Measurements from ENCODE around the gene THOP1. TPM values are rescaled to one million over a fixed set of nuclear protein-coding genes. Genes with fewer than 3 reads are reported as not detected.

THOP1 gene
- total and polyA plus RNA-seq, 4 donors = 23.8 to 71.9 (median 64.6) TPM

DNA sequence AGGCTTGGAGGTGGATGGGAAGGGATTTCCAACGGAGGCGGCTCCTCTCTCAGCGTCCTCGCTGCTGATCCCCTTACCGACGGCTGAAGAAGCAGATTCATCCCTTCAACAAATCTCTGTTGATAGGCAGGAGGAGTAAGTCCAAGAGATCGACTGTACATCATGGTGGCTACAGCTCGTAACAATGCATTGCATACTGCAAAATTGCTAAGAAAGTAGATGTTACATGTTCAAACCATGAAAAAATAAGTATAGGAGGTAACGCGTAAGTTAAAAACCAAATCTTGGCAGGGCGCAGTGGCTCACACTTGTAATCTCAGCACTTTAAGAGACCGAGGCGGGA is 45.0 kb upstream of the THOP1 start:
- TF ChIP-seq, protein P1, sequence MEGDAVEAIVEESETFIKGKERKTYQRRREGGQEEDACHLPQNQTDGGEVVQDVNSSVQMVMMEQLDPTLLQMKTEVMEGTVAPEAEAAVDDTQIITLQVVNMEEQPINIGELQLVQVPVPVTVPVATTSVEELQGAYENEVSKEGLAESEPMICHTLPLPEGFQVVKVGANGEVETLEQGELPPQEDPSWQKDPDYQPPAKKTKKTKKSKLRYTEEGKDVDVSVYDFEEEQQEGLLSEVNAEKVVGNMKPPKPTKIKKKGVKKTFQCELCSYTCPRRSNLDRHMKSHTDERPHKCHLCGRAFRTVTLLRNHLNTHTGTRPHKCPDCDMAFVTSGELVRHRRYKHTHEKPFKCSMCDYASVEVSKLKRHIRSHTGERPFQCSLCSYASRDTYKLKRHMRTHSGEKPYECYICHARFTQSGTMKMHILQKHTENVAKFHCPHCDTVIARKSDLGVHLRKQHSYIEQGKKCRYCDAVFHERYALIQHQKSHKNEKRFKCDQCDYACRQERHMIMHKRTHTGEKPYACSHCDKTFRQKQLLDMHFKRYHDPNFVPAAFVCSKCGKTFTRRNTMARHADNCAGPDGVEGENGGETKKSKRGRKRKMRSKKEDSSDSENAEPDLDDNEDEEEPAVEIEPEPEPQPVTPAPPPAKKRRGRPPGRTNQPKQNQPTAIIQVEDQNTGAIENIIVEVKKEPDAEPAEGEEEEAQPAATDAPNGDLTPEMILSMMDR (IDR thresholded peaks at IDR 0.05; ENCODE audit: control extremely low read depth, extremely low read depth) = no peak
- Histone ChIP-seq H3K36me3 (ENCODE audit: control insufficient read depth in 4 of 4, insufficient read depth in 4 of 4, low read length in 4 of 4) (peaks cover 0 to 12% (median 8%) of the 10 kb centered on the region in 4 donors), H3K4me3 (no peak overlapping the region), H3K27ac (ENCODE audit: low read depth in 1 of 2, low read length in 1 of 2) (no peak overlapping the region), H3K9me3 (ENCODE audit: control insufficient read depth in 4 of 4, insufficient read depth in 3 of 4, low read length in 3 of 4) (peaks cover 0 to 4% (median 1%) of the 10 kb centered on the region in 4 donors), H3K27me3 (ENCODE audit: control insufficient read depth in 3 of 3, insufficient read depth in 3 of 3, low read length in 2 of 3) (no peaks in the 10 kb centered on the region), H3K4me1 (ENCODE audit: control insufficient read depth in 5 of 5, insufficient read depth in 5 of 5, low read length in 5 of 5) (peaks cover 0 to 6% (median 3%) of the 10 kb centered on the region in 5 donors), H3K9ac (ENCODE audit: insufficient read depth in 1 of 2, low read length in 2 of 2) (no peak overlapping the region)
- 44 to 46% methylated on average over 13 of the region's 13 CpGs for WGBS, 2 donors
- no peak for DNase-seq
- no peak for ATAC-seq (ENCODE audit: insufficient read depth, low FRiP score)

DNA sequence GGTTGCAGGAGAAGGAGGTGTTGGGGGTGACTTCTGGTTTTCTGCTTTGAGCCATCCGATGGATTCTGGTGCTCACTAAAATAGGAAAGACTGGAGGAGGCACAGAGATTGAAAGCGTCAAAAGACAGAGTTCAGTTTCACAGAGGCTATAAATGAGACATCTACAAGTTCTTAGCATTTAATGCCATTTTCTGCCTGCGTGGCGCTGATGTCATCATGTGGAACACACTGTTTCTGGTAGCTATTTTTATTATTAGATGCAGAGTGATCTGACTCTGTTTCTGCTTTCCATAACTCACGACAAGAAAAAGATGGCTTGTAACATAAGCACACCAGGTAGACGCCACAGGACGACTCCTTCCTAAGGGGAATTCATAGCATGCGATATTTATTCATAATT is 42.2 kb upstream of the THOP1 start:
- Histone ChIP-seq H3K4me3 (no peak overlapping the region), H3K36me3 (ENCODE audit: control insufficient read depth in 4 of 4, insufficient read depth in 4 of 4, low read length in 4 of 4) (no peaks in the 10 kb centered on the region), H3K27me3 (ENCODE audit: control insufficient read depth in 3 of 3, insufficient read depth in 3 of 3, low read length in 2 of 3) (no peaks in the 10 kb centered on the region), H3K4me1 (ENCODE audit: control insufficient read depth in 5 of 5, insufficient read depth in 5 of 5, low read length in 5 of 5) (peaks cover 0 to 6% (median 3%) of the 10 kb centered on the region in 5 donors), H3K27ac (ENCODE audit: low read depth in 1 of 2, low read length in 1 of 2) (no peak overlapping the region), H3K9ac (ENCODE audit: insufficient read depth in 1 of 2, low read length in 2 of 2) (no peak overlapping the region), H3K9me3 (ENCODE audit: control insufficient read depth in 4 of 4, insufficient read depth in 3 of 4, low read length in 3 of 4) (no peaks in the 10 kb centered on the region)
- TF ChIP-seq, protein P1 (IDR thresholded peaks at IDR 0.05; ENCODE audit: control extremely low read depth, extremely low read depth) = no peak
- DNase-seq (no peak), ATAC-seq (ENCODE audit: insufficient read depth, low FRiP score) (no peak)
- WGBS, 2 donors = 77 to 78% methylated on average over 8 of the region's 8 CpGs

DNA sequence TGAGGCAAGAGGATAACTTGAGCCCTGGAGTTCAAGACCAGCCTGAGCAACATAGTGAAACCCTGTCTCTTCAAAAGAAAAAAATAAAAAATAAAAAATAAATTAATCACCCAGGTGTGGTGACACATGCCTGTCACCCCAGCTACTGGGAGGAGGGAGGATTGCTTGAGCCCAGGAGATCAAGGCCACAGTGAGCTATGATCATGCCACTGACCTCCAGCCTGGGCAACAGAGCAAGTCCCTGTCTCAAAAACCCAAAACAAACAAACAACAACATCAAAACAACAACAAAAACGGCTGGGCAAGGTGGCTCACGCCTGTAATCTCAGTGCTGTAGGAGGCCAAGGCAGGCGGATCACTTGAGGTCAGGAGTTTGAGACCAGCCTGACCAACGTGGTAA is 41.2 kb upstream of the THOP1 start:
- TF ChIP-seq, protein P1 (IDR thresholded peaks at IDR 0.05; ENCODE audit: control extremely low read depth, extremely low read depth) = no peak
- no peak for DNase-seq
- ATAC-seq (ENCODE audit: insufficient read depth, low FRiP score) = no peak
- no peaks in the 10 kb centered on the region for H3K36me3 ChIP-seq (ENCODE audit: control insufficient read depth in 4 of 4, insufficient read depth in 4 of 4, low read length in 4 of 4)
- peaks cover 0 to 5% (median 1%) of the 10 kb centered on the region in 5 donors for H3K4me1 ChIP-seq (ENCODE audit: control insufficient read depth in 5 of 5, insufficient read depth in 5 of 5, low read length in 5 of 5)
- H3K9ac ChIP-seq (ENCODE audit: insufficient read depth in 1 of 2, low read length in 2 of 2) = no peak overlapping the region
- no peaks in the 10 kb centered on the region for H3K27me3 ChIP-seq (ENCODE audit: control insufficient read depth in 3 of 3, insufficient read depth in 3 of 3, low read length in 2 of 3)
- H3K4me3 ChIP-seq = no peak overlapping the region
- no peak overlapping the region for H3K27ac ChIP-seq (ENCODE audit: low read depth in 1 of 2, low read length in 1 of 2)
- 46 to 60% methylated on average over 4 of the region's 4 CpGs for WGBS, 2 donors
- no peaks in the 10 kb centered on the region for H3K9me3 ChIP-seq (ENCODE audit: control insufficient read depth in 4 of 4, insufficient read depth in 3 of 4, low read length in 3 of 4)

DNA sequence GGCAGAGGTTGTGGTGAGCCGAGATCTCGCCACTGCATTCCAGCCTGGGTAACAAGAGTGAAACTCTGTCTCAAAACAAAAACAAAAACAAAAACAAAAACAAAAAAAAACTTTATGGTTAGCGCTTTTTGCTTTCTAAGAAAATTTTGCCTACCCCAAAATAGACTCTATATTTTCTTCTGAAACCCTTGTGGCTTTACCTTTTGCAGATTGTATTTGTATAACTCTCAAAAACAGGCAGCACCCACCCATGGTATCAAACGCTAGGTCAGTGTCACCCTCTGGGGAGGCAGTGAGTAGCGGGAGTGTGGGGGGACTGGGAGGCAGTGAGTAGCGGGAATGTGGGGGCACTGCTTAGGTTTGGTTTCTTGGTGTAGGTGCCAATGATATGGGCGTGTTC is 38.0 kb upstream of the THOP1 start:
- no peak overlapping the region for H3K27ac ChIP-seq (ENCODE audit: low read depth in 1 of 2, low read length in 1 of 2)
- H3K9ac ChIP-seq (ENCODE audit: insufficient read depth in 1 of 2, low read length in 2 of 2) = no peak overlapping the region
- H3K4me3 ChIP-seq = no peak overlapping the region
- no peaks in the 10 kb centered on the region for H3K9me3 ChIP-seq (ENCODE audit: control insufficient read depth in 4 of 4, insufficient read depth in 3 of 4, low read length in 3 of 4)
- no peaks in the 10 kb centered on the region for H3K36me3 ChIP-seq (ENCODE audit: control insufficient read depth in 4 of 4, insufficient read depth in 4 of 4, low read length in 4 of 4)
- ATAC-seq (ENCODE audit: insufficient read depth, low FRiP score) (no peak), DNase-seq (no peak)
- peaks cover 0 to 3% (median 0%) of the 10 kb centered on the region in 3 donors for H3K27me3 ChIP-seq (ENCODE audit: control insufficient read depth in 3 of 3, insufficient read depth in 3 of 3, low read length in 2 of 3)
- TF ChIP-seq, protein P1 (IDR thresholded peaks at IDR 0.05; ENCODE audit: control extremely low read depth, extremely low read depth) = no peak
- WGBS, 2 donors = 88 to 91% methylated on average over 7 of the region's 7 CpGs
- no peaks in the 10 kb centered on the region for H3K4me1 ChIP-seq (ENCODE audit: control insufficient read depth in 5 of 5, insufficient read depth in 5 of 5, low read length in 5 of 5)

All from lung (tissue), 12 donors.